HG02943 (cell line): ENCODE measurements around the gene PIK3R4.
A peak's percentile ranks its signal among the peaks of the same experiment; 100 is the strongest.

Experiments
- ATAC-seq: cut with Tn5 transposase; IDR thresholded peaks from one replicate; pipeline ENCODE4 v1.9.1; 2021; ENCODE audit warnings: mild to moderate bottlenecking, low read depth, moderate library complexity; ENCODE audit not compliant: unreplicated experiment

Gene PIK3R4

GRCh38 chr3:130692455-130692854 lies 54.2 kb downstream of the PIK3R4 start:
- ATAC-seq: no peak

DNA sequence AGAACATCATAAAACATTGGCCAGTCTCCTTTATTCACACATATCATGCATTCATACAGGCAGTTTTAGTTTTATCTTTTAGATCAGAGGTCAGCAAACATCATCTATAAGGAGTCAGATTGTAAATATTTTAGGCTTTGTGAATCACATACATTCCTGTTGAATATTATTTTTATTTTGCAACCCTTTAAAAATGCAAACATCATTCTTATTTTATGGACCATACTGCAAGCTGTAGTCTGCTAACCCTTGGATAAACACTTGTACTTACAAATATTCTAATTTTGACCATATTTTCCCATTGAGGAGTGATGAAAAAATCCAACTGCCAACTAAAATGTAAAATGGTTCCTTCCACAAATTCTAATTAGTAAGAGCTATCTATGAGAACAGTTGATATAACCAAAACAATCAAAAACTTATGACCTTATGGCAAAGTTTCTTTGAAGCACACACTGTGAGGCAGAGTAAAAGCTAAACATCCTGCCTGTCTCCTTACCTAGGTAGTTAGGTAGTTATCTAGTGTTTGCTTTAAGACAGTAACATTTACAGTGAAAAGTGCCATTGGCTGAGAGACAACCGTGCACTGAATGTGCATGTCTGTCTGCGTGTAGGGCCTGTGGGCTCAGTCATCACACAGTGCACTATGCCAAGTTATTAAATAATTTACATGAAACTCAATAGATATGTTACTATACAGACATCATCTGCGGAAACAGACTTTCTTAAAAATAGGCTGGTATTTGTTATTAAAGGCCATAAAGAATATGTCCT lies 57.7 kb downstream of the PIK3R4 start:
- no peak for ATAC-seq

DNA sequence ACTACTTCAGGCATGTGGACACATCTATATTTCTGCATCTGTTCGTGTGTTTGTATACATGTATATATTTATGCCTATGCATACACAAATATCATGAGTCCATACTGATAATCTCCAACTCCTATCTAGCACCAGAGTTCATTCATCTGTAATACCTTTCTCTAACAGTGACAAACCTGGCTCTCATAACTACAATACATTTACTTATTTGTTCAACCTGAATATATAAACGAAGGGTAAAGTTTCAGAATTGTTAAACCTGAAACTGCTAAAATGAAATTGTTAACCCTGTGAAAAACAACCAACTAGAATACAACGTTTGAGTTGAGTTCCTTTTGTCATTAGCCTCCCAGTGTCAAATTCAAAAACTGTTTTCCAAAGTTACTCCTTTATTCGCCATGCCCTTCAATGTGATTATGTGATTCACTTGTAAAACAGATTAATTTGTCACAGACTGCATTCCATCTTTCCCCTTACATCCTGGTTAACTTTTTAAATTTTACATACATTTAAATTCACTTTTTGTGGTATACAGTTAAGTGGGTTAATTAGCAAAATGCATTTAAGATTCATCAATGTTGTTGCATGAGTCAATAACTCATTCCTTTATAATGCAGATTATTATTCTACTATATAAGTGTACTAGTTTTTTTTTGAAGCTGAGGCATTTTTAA lies 58.5 kb downstream of the PIK3R4 start:
- peak; percentile 60 for ATAC-seq

- ATAC-seq: no peak
Measured at GRCh38 chr3:130687327-130687726, 59.3 kb downstream of the PIK3R4 start.

- ATAC-seq: peak; percentile 60
Measured at GRCh38 chr3:130686833-130687232, 59.8 kb downstream of the PIK3R4 start.

- ATAC-seq: no peak
Measured at GRCh38 chr3:130682131-130682530, 64.5 kb downstream of the PIK3R4 start.

DNA sequence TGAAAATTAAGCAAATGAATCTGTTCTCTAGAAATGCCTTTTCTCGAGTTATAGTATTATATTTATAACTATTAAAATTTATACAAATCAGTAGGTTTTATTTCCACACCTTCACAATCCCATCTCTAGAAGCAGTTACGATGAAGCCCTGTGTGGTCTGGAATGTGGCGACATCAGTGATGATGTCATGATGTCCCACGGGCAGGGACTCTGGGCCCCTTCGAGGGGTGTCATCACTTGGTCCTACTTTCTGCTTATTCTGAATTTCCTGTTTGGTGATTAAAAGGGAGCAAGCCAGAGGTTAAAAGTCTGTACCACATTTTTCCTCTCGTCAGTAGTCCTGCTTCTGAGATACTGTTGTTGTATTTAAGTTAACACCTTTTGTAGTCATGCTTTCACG lies 67.4 kb downstream of the PIK3R4 start:
- no peak for ATAC-seq

GRCh38 chr3:130677343-130677742 lies 69.3 kb downstream of the PIK3R4 start:
- ATAC-seq: no peak

DNA sequence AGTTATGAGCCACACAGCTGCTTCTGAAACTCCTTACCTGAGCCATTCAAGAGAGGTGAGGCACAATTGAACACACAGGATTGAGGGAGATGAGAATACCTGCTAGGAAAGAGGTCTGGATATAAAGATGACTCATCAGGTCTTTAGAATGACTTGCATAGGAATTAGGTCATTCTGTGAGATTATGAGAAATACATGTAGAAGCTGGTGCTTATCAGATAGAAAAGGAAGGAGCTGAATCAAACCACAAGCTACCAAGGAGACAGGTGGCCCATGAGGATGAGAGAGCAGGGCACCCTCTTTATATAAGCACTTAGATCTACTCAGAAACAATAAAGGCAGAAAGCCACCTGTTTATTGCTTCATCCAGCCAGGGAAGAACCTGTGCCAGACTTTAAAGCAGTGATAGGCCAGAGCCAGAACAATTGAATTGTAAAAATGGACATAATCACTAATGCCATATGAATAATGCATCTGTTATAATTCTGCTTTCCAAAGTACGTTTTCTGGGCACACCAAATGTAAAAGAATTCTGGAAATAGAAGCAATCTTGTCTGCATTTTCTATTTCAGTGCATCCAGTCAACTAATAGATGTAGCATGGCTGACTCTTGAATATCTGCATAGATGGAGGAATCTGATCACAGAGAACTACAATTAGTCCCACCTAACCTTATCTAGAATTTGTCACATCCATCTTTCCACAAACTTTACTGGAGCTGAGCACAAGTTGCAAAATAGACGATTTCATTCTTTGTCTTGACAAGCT lies 74.9 kb downstream of the PIK3R4 start:
- no peak for ATAC-seq

- ATAC-seq: no peak
Measured at GRCh38 chr3:130669740-130670139, 76.9 kb downstream of the PIK3R4 start.

DNA sequence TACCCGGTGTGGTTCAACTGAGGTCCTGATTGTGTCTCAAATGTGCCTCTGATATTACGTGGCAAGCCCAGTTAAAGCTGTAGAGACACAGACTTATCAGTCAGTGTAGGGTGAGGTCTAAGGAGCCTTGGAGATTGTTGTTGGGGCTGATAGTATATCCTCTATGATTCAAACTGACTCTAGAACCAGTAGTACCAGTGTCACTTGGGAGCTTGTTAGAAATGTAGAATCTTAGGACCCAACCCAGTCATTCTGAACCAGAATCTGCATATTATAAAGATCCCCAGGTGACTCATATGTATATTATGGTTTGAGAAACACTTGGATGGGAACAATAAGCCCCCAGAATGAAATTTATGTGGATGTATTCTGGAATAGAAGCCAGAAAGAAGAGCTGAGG lies 83.5 kb downstream of the PIK3R4 start:
- ATAC-seq: no peak

DNA sequence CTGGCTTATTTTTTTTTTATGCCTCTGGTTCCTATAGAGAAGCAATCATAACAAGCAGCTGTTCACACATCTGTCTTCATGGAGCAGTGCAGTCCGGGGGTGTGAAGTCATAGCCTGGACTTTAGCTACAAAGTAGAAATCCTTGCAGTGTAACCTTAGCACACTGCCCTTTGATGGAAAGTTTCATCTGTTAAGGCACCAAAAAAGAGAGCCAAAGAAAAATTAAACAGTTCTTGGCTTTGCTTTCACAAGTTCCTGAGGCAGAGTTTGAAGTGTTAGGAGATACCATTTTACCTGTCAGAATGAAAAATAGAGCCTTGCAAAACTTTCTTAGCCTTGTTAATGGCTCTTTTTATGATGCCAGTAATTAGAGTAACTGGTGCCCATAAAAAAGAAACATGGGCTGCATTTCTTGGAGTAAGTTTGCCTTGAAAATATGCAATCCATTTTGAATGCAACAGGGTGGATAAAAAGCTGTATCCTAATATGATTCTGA lies 84.1 kb downstream of the PIK3R4 start:
- no peak for ATAC-seq

GRCh38 chr3:130661140-130661891 lies 85.3 kb downstream of the PIK3R4 start:
- ATAC-seq: no peak

GRCh38 chr3:130659911-130660310 lies 86.7 kb downstream of the PIK3R4 start:
- ATAC-seq: no peak

GRCh38 chr3:130658678-130659077 lies 88.0 kb downstream of the PIK3R4 start:
- ATAC-seq: no peak

DNA sequence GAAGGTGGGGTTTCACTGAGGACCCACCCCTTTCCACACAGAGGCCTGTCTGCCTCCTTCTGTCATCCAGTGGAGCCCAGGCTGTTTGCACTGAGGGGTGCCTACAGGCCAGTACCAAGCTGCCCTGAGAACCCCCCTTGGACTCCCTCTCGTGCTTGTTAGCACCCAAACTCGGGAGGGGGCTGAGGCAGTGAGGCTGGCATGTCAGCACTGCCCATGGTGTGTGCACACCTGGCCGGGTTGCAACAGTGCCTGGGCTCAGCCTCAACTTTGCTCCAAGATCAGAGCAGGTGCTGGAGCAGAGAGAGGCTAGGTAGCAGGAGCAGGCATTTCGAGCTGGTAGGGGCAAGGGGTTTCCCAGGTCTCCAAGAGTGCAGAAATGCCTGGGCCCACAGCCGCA lies 90.0 kb downstream of the PIK3R4 start:
- ATAC-seq: no peak

- no peak for ATAC-seq
Measured at GRCh38 chr3:130654921-130655320, 91.7 kb downstream of the PIK3R4 start.

GRCh38 chr3:130654091-130654490 lies 92.5 kb downstream of the PIK3R4 start:
- ATAC-seq: no peak

DNA sequence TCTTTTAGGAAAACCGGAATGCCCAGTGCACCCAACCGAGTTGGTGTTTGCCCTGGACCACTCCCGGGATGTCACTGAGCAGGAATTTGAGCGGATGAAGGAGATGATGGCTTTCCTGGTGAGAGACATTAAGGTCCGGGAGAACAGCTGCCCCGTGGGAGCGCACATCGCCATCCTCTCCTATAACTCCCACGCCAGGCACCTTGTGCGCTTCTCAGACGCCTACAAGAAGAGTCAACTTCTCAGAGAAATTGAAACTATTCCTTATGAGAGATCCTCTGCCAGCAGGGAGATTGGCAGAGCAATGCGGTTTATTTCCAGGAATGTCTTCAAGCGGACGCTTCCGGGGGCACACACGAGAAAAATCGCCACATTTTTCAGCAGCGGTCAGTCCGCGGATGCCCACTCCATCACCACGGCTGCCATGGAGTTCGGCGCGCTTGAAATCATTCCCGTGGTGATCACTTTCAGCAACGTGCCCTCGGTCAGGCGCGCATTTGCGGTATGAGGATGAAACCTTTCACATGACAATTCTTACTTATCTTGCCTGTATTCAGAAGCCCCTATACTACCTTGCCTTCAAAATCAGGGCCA lies 97.5 kb downstream of the PIK3R4 start:
- ATAC-seq: no peak

DNA sequence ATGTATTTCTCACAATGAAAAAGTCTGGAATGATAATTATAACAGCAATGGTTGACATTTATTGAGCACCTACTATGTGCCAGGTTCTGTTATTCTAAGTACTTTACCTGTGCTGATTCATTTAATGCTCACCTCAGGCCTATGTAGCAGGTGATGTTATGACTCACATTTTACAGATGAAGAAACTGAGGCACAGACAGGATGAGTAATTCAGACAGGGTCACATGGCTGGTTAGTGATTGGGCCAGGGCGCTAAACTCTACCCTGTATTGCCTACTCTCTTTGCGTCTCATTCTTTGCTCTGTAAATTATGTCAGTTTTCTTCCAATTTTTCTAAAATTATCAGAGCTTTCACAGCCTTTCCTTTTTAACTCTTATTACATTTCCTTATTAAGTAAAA lies 98.3 kb downstream of the PIK3R4 start:
- ATAC-seq: no peak
